Breast epithelium (tissue), 4 donors: ENCODE data around the gene EFNA5. TPM values are rescaled to one million over a fixed set of nuclear protein-coding genes. Genes with fewer than 3 reads are reported as not detected.

Experiments
- DNase-seq, 2 donors: peaks; one replicate each; pipeline ENCODE4 v3.0.0-alpha.2; 2019; ENCODE audit warnings: low spot score in 2 of 2
- H3K27ac ChIP-seq, 2 donors: fragments of 200-600 bp; sonication (generic) in 1 of 2; one replicate each; pipeline ENCODE4 v1.5.1; 2016 to 2019; ENCODE audit warnings: mild to moderate bottlenecking in 1 of 2
- H3K27me3 ChIP-seq, 2 donors: fragments of 200-600 bp; sonication (generic) in 1 of 2; one replicate each; pipeline versions ENCODE4 v1.5.1 to v1.6.0; 2017 to 2019; ENCODE audit warnings: control low read depth in 1 of 2, mild to moderate bottlenecking in 1 of 2
- H3K36me3 ChIP-seq: fragments of 200-600 bp; one replicate; pipeline ENCODE4 v1.5.1; 2019
- H3K4me1 ChIP-seq, 2 donors: fragments of 200-600 bp; sonication (generic); one replicate each; pipeline ENCODE4 v1.5.1; 2016 to 2019; ENCODE audit warnings: control low read depth in 1 of 2
- H3K4me3 ChIP-seq, 3 donors: fragments of 200-600 bp; sonication (generic); 1 replicate in 2 of 3; 2 replicates in 1 of 3; pipeline ENCODE4 v1.5.1; 2016 to 2019; ENCODE audit warnings: mild to moderate bottlenecking in 3 of 3, moderate library complexity in 2 of 3
- H3K9me3 ChIP-seq, 2 donors: fragments of 200-600 bp; sonication (generic) in 1 of 2; one replicate each; pipeline ENCODE4 v1.5.1; 2016 to 2019; ENCODE audit warnings: control low read depth in 1 of 2
- POLR2A ChIP-seq: fragments of 450-650 bp; IDR thresholded peaks from one replicate; pipeline ENCODE4 v1.6.1; 2016; ENCODE audit warnings: antibody characterized with exemption, mild to moderate bottlenecking, moderate library complexity
- POLR2AphosphoS5 ChIP-seq, 3 donors: sonication (generic); formaldehyde crosslinking; IDR thresholded peaks; one replicate each; pipeline ENCODE4 v1.6.1; 2017; ENCODE audit warnings: antibody characterized with exemption in 3 of 3
- intact Hi-C: fragments of 100-400 bp; cut with DNase I; formaldehyde crosslinking; loops from one replicate; pipeline ENCODE4 v1.15.1; 2023; ENCODE audit warnings: low total_unique reads
- total RNA-seq, 3 donors: library from RNA; depleted of rRNA; stranded (reverse); fragments of >200 nt; gene quantifications; one replicate each; pipeline ENCODE4 v1.1.0, GENCODE V29; 2016
- TF ChIP-seq, protein P1 (sequence below), 3 donors: fragments of 450-650 bp; IDR thresholded peaks; one replicate each; pipeline ENCODE4 v1.5.1; 2016 to 2017; ENCODE audit warnings: antibody characterized with exemption in 3 of 3, mild to moderate bottlenecking in 3 of 3, moderate library complexity in 3 of 3

Gene EFNA5
- total RNA-seq, 3 donors from 2014 or later, result 12.1 to 34.2 (median 12.3) TPM

DNA sequence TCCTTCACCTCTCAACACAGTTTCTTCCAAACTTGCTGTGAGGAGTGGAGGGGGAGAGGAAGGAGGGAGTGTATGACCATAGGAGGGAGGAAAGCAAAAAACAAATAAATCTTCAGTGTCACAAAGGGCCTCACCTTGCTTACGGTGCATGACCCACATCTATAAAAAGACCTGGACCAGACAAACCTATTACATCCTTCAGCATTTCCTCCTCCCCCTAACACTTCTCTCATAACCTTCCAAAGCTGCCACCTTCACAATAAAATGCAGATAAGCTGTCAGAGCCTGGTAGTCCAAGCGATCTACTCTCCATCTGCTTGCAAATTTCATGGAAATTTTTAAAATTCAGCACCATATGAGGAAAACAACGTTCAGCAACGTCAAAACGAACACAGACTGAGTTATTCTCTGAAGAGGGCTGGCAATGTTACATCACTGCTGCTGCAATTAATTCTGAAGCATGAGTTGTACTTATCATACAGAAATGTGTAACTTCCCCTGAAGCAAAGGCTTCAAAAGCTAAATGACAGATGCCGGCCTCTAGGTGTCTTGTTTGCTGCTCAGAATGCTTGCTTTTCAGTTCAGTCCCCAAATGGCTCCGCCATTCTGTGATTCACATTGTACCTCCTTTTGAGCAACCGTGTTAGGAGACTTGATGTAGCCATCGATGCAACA is 62.9 kb downstream of the EFNA5 start:
- TF ChIP-seq POLR2A, result no peak
- no peak for TF ChIP-seq POLR2AphosphoS5 (IDR thresholded peaks at IDR 0.05)
- TF ChIP-seq, protein P1, sequence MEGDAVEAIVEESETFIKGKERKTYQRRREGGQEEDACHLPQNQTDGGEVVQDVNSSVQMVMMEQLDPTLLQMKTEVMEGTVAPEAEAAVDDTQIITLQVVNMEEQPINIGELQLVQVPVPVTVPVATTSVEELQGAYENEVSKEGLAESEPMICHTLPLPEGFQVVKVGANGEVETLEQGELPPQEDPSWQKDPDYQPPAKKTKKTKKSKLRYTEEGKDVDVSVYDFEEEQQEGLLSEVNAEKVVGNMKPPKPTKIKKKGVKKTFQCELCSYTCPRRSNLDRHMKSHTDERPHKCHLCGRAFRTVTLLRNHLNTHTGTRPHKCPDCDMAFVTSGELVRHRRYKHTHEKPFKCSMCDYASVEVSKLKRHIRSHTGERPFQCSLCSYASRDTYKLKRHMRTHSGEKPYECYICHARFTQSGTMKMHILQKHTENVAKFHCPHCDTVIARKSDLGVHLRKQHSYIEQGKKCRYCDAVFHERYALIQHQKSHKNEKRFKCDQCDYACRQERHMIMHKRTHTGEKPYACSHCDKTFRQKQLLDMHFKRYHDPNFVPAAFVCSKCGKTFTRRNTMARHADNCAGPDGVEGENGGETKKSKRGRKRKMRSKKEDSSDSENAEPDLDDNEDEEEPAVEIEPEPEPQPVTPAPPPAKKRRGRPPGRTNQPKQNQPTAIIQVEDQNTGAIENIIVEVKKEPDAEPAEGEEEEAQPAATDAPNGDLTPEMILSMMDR (IDR thresholded peaks at IDR 0.05), result no peak
- no peaks in the 10 kb centered on the region for H3K27me3 ChIP-seq
- intact Hi-C loops, result no loop called here
- DNase-seq, result no peak
- H3K4me1 ChIP-seq, result no peaks in the 10 kb centered on the region
- H3K9me3 ChIP-seq, result no peaks in the 10 kb centered on the region
- no peaks in the 10 kb centered on the region for H3K36me3 ChIP-seq
- no peak overlapping the region for H3K4me3 ChIP-seq
- H3K27ac ChIP-seq, result no peak overlapping the region

DNA sequence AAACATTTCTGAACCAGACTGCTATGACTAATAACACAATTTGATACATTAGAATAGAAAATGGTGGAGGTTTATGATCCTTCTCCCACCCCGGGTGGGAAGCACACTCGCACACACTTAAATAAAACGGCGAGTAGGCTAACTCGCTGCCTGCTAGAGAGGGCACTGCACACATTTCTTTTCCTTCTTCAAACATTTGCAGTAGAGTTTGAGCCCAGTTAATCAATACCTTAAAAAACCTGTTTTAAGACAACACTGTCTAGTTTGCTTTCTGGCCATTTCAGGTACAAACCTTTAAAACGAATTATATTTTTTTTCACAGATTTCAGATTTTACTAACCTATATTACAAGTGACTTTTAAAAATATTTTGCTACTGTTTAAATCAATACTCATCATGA is 63.5 kb downstream of the EFNA5 start:
- Histone ChIP-seq H3K27ac (no peak overlapping the region), H3K4me3 (no peak overlapping the region), H3K36me3 (no peaks in the 10 kb centered on the region), H3K4me1 (no peaks in the 10 kb centered on the region), H3K27me3 (no peaks in the 10 kb centered on the region), H3K9me3 (no peaks in the 10 kb centered on the region)
- TF ChIP-seq POLR2AphosphoS5 (IDR thresholded peaks at IDR 0.05), result no peak
- TF ChIP-seq, protein P1 (IDR thresholded peaks at IDR 0.05), result no peak
- TF ChIP-seq POLR2A, result no peak
- DNase-seq, result no peak
- intact Hi-C loops, result no loop called here

DNA sequence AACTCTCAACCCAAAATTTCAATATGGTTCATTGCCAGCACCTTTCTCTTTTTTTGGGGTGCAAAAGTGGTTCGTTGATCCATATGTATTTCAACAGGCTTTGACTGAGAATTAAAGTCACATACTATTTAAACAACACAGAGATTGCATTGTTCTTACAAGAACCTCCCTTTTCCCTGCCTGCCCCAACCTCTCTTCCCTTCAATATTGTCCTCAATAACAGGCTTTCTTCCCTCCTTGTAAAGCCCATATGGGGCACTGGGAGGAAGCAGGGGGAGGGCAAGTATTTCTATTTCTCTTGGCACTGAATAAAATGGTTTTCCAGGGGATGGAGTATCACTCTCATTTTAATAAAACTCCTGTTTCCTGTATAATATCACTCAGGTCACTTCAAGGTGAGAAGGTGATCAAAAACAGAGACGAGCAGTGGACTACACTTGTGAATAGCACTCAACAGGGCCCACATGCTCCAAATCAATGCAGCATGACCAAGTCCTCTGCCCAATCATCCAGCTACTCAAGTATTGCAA is 65.1 kb downstream of the EFNA5 start:
- Histone ChIP-seq H3K36me3 (no peaks in the 10 kb centered on the region), H3K27ac (no peak overlapping the region), H3K9me3 (no peaks in the 10 kb centered on the region), H3K4me3 (no peak overlapping the region), H3K4me1 (no peaks in the 10 kb centered on the region), H3K27me3 (no peaks in the 10 kb centered on the region)
- TF ChIP-seq POLR2AphosphoS5 (IDR thresholded peaks at IDR 0.05) (no peak), POLR2A (no peak)
- TF ChIP-seq, protein P1 (IDR thresholded peaks at IDR 0.05), result no peak
- intact Hi-C loops, result no loop called here
- DNase-seq, result no peak

DNA sequence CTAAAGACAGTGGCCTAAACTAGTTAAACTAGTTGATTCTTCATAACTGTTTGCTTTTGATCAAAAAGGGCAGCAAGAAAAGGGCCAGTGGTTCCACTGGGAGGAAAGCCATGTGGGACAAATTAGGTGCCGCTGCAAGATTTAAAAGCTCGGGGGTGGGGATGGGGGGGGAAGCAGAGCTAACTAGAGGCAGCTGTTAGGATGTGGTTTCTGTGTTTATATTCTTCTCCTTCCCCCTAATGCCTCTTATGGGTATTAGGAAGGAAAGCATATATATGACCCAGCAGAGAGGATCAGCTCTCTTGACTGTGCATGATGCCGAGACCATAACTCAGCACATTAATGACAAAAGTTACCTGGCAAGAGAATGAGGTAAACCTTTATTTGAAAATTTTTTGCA is 65.7 kb downstream of the EFNA5 start:
- no peak for TF ChIP-seq POLR2A
- no peak for TF ChIP-seq POLR2AphosphoS5 (IDR thresholded peaks at IDR 0.05)
- TF ChIP-seq, protein P1 (IDR thresholded peaks at IDR 0.05), result no peak
- Histone ChIP-seq H3K36me3 (no peaks in the 10 kb centered on the region), H3K27ac (no peak overlapping the region), H3K9me3 (no peaks in the 10 kb centered on the region), H3K4me3 (no peak overlapping the region), H3K27me3 (no peaks in the 10 kb centered on the region), H3K4me1 (no peaks in the 10 kb centered on the region)
- intact Hi-C loops, result no loop called here
- no peak for DNase-seq

DNA sequence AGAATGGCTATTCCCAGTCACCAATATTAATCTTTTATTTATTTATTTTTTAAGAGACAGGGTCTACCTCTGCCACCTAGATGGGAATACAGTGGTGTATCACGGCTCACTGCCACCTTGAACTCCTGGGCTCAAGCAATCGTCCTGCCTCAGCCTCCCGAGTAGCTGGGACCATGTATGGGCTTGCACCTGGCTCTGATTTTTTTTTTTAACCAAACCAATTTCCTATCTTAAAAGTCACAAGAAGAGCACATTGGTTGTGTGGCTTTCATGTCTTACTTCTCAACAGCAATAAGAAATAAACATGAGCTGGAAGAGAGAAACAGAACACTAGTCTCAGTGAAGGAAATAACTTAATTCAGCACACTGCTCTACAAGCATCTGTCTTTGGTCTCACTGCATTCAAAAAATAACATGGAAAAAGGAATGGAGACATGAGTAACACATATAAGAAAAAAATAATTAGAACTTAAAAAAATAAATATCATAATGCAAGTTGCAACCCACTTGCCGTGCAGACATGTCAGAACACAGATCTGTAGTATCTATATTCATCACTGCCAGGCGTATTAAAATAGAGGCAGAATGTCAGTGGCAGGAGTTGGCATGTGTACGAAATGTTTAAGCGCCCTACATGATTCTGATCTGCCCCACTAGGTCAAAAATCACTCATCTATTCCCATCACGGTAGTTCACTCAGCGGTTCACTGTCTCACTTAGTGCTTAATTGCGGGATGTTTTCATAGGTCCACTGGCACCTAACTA is 66.4 kb downstream of the EFNA5 start:
- intact Hi-C loops, result no loop called here
- Histone ChIP-seq H3K36me3 (no peaks in the 10 kb centered on the region), H3K27ac (no peak overlapping the region), H3K9me3 (no peaks in the 10 kb centered on the region), H3K4me3 (no peak overlapping the region), H3K4me1 (no peaks in the 10 kb centered on the region), H3K27me3 (no peaks in the 10 kb centered on the region)
- DNase-seq, result no peak
- no peak for TF ChIP-seq POLR2A
- no peak for TF ChIP-seq POLR2AphosphoS5 (IDR thresholded peaks at IDR 0.05)
- TF ChIP-seq, protein P1 (IDR thresholded peaks at IDR 0.05), result no peak
